Measurements from ENCODE around the gene PDIA5. TPM values are rescaled to one million over a fixed set of nuclear protein-coding genes. Genes with fewer than 3 reads are reported as not detected.

PDIA5 gene
- total and polyA plus RNA-seq, 2 of the 4 experiments (the other 2 are of a cell fraction), result 19.4 to 42.0 TPM

DNA sequence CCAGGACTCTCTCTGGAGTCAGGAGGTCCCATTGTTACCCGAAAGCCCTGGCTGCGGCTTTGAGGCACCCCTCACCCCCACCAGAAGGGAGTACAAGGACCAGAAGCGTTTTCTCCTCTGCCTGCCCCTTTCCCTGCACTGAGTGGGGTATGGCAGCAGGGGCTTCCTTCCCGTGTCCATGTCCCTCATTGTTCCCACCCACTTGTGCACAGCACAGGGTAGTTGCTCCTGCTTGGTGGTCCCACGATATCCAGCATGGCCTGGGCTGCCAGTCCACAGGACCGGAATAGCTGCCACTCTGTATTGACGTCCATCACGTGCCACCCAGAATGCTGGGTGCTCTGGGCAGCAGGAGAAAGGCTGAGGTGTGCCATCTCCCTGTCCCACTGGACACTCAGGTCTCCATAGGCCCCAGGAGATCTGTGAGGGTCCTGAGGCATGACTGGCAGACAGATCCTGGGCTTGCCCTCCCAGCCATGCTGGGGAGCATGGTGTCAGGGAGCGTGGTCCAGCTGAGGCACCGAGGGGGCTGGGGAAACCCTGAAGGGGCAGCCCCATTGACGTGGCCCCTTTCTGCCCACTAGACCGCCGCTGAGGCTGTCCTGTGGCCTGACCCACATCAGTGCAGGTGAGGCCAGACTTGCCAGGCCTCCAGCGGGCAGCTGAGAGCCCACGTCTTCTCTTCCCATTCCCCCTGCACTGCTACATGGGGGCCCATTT is 89.6 kb downstream of the PDIA5 start:
- Histone ChIP-seq H2BK20ac (ENCODE audit: low read depth, low read length) (no peak overlapping the region), H3K23ac (ENCODE audit: low read depth, low read length) (no peak overlapping the region), H3K18ac (ENCODE audit: low read depth, low read length) (no peak overlapping the region), H3K4me2 (ENCODE audit: low read depth, low read length) (no peak overlapping the region), H4K91ac (ENCODE audit: insufficient read depth, low read depth, low read length) (no peak overlapping the region), H3K4me3 (ENCODE audit: insufficient read depth, low read depth, low read length) (no peak overlapping the region), H4K20me1 (ENCODE audit: insufficient read depth, low read length) (no peaks in the 10 kb centered on the region), H3K79me1 (ENCODE audit: low read depth in 1 of 2, low read length in 2 of 2) (no peaks in the 10 kb centered on the region), H3K9ac (ENCODE audit: low read depth, low read length) (no peak overlapping the region), H3K4ac (ENCODE audit: low read depth, low read length) (no peak overlapping the region), H2AK5ac (ENCODE audit: low read depth, low read length) (no peak overlapping the region), H3K14ac (replicated peaks; ENCODE audit: low read depth, low read length) (no peak overlapping the region), H3K27me3 (ENCODE audit: control insufficient read depth, insufficient read depth, low read length) (no peaks in the 10 kb centered on the region), H3K4me1 (ENCODE audit: control insufficient read depth, insufficient read depth, low read length) (no peaks in the 10 kb centered on the region), H2AK9ac (replicated peaks; ENCODE audit: low read depth, low read length, poor library complexity) (no peak overlapping the region), H3K56ac (ENCODE audit: extremely low read depth, insufficient read depth, low read length) (no peak overlapping the region), H2BK120ac (ENCODE audit: low read depth, low read length) (no peak overlapping the region), H3K36me3 (ENCODE audit: control insufficient read depth, insufficient read depth, low read length) (peaks cover 48% of the 10 kb centered on the region), H2BK15ac (ENCODE audit: low read depth, low read length) (no peak overlapping the region), H4K8ac (ENCODE audit: low read depth in 2 of 2, low read length in 2 of 2) (no peak overlapping the region), H4K5ac (ENCODE audit: low read depth, low read length) (no peak overlapping the region), H2BK5ac (ENCODE audit: low read depth, low read length, poor library complexity, severe bottlenecking) (no peak overlapping the region), H3K27ac (ENCODE audit: insufficient read depth, low read length) (no peak overlapping the region), H3K9me3 (ENCODE audit: control insufficient read depth, insufficient read depth, low read length) (no peaks in the 10 kb centered on the region), H3K9me1 (ENCODE audit: insufficient read depth, low read length) (peaks cover 10% of the 10 kb centered on the region), H2AFZ (replicated peaks; ENCODE audit: low read length, poor library complexity) (no peak overlapping the region)
- dilution Hi-C loops (cut with HindIII; ENCODE audit: low sequenced_read_pairs, unreplicated experiment), result no loop called here
- no TSS peak for BruUV-seq (replicated peaks)
- intact Hi-C loops (cut with micrococcal nuclease), result no loop called here
- CTCF ChIA-PET, result no interaction called here
- TF ChIP-seq CHD1 (IDR thresholded peaks at IDR 0.05; ENCODE audit: low read depth, low read length) (no peak), USF2 (IDR thresholded peaks at IDR 0.05; ENCODE audit: low read depth, low read length) (no peak), POLR2A (IDR thresholded peaks at IDR 0.05; ENCODE audit: low read depth, low read length) (no peak), MXI1 (IDR thresholded peaks at IDR 0.05; ENCODE audit: borderline replicate concordance, low read depth, low read length) (no peak), RAD21 (IDR thresholded peaks at IDR 0.05; ENCODE audit: low read length) (no peak), RFX5 (IDR thresholded peaks at IDR 0.05; ENCODE audit: low read depth, low read length) (no peak), CTCF (conservative IDR thresholded peaks at IDR 0.05; ENCODE audit: low read depth, low read length) (no peak)
- TF ChIP-seq, protein P1, sequence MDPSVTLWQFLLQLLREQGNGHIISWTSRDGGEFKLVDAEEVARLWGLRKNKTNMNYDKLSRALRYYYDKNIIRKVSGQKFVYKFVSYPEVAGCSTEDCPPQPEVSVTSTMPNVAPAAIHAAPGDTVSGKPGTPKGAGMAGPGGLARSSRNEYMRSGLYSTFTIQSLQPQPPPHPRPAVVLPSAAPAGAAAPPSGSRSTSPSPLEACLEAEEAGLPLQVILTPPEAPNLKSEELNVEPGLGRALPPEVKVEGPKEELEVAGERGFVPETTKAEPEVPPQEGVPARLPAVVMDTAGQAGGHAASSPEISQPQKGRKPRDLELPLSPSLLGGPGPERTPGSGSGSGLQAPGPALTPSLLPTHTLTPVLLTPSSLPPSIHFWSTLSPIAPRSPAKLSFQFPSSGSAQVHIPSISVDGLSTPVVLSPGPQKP (IDR thresholded peaks at IDR 0.05; ENCODE audit: borderline replicate concordance, low read depth, low read length), result no peak
- in situ Hi-C loops (cut with MboI; ENCODE audit: low sequenced_read_pairs), result no loop called here
- DNase-seq (no peak), ATAC-seq (ENCODE audit: low read depth) (no peak)
- POLR2A ChIA-PET (ENCODE audit: unreplicated experiment), result no interaction called here
- WGBS, 2 experiments (ENCODE audit: extremely low coverage in 2 of 2, insufficient read length in 1 of 2), result 91% methylated on average over 8 of the region's 15 CpGs; no CpG with 5 or more reads in 1 of the 2 experiments
